ENCODE measurements around the gene TUBA4A.

- peak in 2 of 4 experiments; percentile 17 to 18 for TF ChIP-seq CTCF (IDR thresholded peaks at IDR 0.05)
- peak; percentile 79 for TF ChIP-seq POLR2A (IDR thresholded peaks at IDR 0.05)
Measured at GRCh38 chr2:219229305-219230058, 24.2 kb downstream of the TUBA4A start, which contains the start of the genes ANKZF1 and ATG9A.
